HepG2 (cell line): Measurements from ENCODE around the gene ASTN2. TPM values are rescaled to one million over a fixed set of nuclear protein-coding genes. Genes with fewer than 3 reads are reported as not detected.

ENCODE experiments used
- CBX5 ChIP-seq: sonication (generic); formaldehyde crosslinking; IDR thresholded peaks from 2 replicates; pipeline ENCODE4 v1.4.0; 2020; ENCODE audit warnings: missing genetic modification reagents, borderline replicate concordance
- DMAP1 ChIP-seq: IDR thresholded peaks from 2 replicates; pipeline ENCODE4 v1.6.1; 2016
- GATAD2A ChIP-seq: IDR thresholded peaks from 2 replicates; pipeline ENCODE4 v1.6.1; 2016
- HNRNPUL1 ChIP-seq: fragments of 200-400 bp; formaldehyde crosslinking; IDR thresholded peaks from 2 replicates; pipeline ENCODE4 v1.6.1; 2017; ENCODE audit warnings: low read depth, mild to moderate bottlenecking, low read length, moderate library complexity
- MTF2 ChIP-seq: sonication (generic); formaldehyde crosslinking; IDR thresholded peaks from 2 replicates; pipeline ENCODE4 v1.5.0; 2020; ENCODE audit warnings: missing genetic modification reagents, borderline replicate concordance
- SPEN ChIP-seq: sonication (generic); formaldehyde crosslinking; IDR thresholded peaks from 2 replicates; pipeline ENCODE4 v1.5.1; 2020; ENCODE audit warnings: low read depth, mild to moderate bottlenecking, missing genetic modification reagents
- TSC22D2 ChIP-seq: sonication (generic); formaldehyde crosslinking; IDR thresholded peaks from 2 replicates; pipeline ENCODE4 v1.5.1; 2020; ENCODE audit warnings: missing genetic modification reagents, mild to moderate bottlenecking, borderline replicate concordance
- ZFP90 ChIP-seq: sonication (generic); formaldehyde crosslinking; IDR thresholded peaks from 2 replicates; pipeline ENCODE4 v1.8.0; 2022; ENCODE audit warnings: missing genetic modification reagents, mild to moderate bottlenecking, inconsistent platforms, borderline replicate concordance
- ZNF484 ChIP-seq: sonication (generic); formaldehyde crosslinking; IDR thresholded peaks from 2 replicates; pipeline ENCODE4 v1.5.1; 2020; ENCODE audit warnings: mild to moderate bottlenecking, low read depth, missing genetic modification reagents, borderline replicate concordance
- ZNF543 ChIP-seq: sonication (generic); formaldehyde crosslinking; IDR thresholded peaks from 2 replicates; pipeline ENCODE4 v1.4.0; 2020; ENCODE audit warnings: mild to moderate bottlenecking, missing genetic modification reagents
- ZNF781 ChIP-seq: sonication (generic); formaldehyde crosslinking; IDR thresholded peaks from 2 replicates; pipeline ENCODE4 v1.5.1; 2020; ENCODE audit warnings: borderline replicate concordance, mild to moderate bottlenecking, missing genetic modification reagents; ENCODE audit errors: not compliant biosample characterization
- polyA plus RNA-seq, 8 experiments: library from polyadenylated mRNA; depleted of rRNA in 3 of 8; stranded (reverse) in 7 of 8; unstranded in 1 of 8; fragments of >200 nt; fragmentation: Illumina TruSeq in 4 of 8; extraction: Trizol in 4 of 8; gene quantifications; 2 replicates each; pipeline versions ENCODE4 v1.2.1 to v1.2.3, GENCODE V29; 2011 to 2016; ENCODE audit warnings: low read depth in 4 of 8, missing spikeins in 1 of 8, mixed read lengths in 1 of 8; ENCODE audit not compliant: insufficient read depth in 1 of 8
- total RNA-seq, 5 experiments: library from RNA; depleted of rRNA; stranded (reverse); fragments of >200 nt; fragmentation: Illumina TruSeq; extraction: Trizol; gene quantifications; 2 replicates each; pipeline ENCODE4 v1.2.3, GENCODE V29; 2016; ENCODE audit warnings: low read depth in 1 of 5
- TF ChIP-seq, protein P1 (sequence below): sonication (generic); formaldehyde crosslinking; IDR thresholded peaks from 2 replicates; pipeline ENCODE4 v1.5.0; 2020; ENCODE audit warnings: mild to moderate bottlenecking, missing genetic modification reagents, borderline replicate concordance
- TF ChIP-seq, protein P2 (sequence below): sonication (generic); formaldehyde crosslinking; IDR thresholded peaks from 2 replicates; pipeline ENCODE4 v1.8.1; 2022; ENCODE audit warnings: low read depth, mild to moderate bottlenecking, missing genetic modification reagents
- TF ChIP-seq, protein P3 (sequence below): IDR thresholded peaks from 2 replicates; pipeline ENCODE4 v1.6.1; 2016; ENCODE audit warnings: missing biosample characterization, missing genetic modification reagents, low read depth

ASTN2 gene
- total and polyA plus RNA-seq, 2 of the 13 experiments (the other 11 are each of a cell fraction or from before 2014, with no cell fraction given), result 5.2 to 13.5 TPM

DNA sequence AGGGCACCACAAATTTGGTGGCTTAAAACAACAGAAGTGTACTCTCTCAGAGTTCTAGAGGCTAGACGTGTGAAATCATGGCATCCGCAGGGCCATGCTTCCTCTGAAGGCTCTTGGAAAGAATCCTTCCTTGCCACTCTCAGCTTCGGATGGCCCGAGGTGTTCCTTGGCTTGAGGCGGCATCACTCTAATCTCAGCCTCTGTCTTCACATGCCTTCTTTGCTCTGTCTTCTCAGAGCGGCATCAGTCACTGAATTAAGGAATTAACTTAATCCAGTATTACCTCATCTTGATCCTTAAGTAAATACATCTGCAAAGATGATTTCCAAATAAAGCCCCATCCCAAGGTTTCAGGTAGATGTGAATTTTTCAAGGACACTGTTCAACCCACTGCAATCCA lies 938.9 kb downstream of the ASTN2 start (continued):
- TF ChIP-seq, protein P1, sequence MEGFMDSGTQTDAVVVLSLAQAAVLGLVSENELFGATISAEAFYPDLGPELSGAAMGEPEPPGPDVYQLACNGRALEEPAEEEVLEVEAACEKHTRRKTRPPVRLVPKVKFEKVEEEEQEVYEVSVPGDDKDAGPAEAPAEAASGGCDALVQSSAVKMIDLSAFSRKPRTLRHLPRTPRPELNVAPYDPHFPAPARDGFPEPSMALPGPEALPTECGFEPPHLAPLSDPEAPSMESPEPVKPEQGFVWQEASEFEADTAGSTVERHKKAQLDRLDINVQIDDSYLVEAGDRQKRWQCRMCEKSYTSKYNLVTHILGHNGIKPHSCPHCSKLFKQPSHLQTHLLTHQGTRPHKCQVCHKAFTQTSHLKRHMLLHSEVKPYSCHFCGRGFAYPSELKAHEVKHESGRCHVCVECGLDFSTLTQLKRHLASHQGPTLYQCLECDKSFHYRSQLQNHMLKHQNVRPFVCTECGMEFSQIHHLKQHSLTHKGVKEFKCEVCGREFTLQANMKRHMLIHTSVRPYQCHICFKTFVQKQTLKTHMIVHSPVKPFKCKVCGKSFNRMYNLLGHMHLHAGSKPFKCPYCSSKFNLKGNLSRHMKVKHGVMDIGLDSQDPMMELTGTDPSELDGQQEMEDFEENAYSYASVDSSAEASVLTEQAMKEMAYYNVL (CRISPR knock-in tag), result no peak
- no peak for TF ChIP-seq ZNF484 (CRISPR knock-in tag)
- TF ChIP-seq ZNF543 (CRISPR knock-in tag), result no peak
- TF ChIP-seq ZFP90 (CRISPR knock-in tag), result no peak
- no peak for TF ChIP-seq HNRNPUL1
- TF ChIP-seq DMAP1 (CRISPR knock-in tag), result no peak
- no peak for TF ChIP-seq SPEN (CRISPR knock-in tag)
- TF ChIP-seq, protein P2, sequence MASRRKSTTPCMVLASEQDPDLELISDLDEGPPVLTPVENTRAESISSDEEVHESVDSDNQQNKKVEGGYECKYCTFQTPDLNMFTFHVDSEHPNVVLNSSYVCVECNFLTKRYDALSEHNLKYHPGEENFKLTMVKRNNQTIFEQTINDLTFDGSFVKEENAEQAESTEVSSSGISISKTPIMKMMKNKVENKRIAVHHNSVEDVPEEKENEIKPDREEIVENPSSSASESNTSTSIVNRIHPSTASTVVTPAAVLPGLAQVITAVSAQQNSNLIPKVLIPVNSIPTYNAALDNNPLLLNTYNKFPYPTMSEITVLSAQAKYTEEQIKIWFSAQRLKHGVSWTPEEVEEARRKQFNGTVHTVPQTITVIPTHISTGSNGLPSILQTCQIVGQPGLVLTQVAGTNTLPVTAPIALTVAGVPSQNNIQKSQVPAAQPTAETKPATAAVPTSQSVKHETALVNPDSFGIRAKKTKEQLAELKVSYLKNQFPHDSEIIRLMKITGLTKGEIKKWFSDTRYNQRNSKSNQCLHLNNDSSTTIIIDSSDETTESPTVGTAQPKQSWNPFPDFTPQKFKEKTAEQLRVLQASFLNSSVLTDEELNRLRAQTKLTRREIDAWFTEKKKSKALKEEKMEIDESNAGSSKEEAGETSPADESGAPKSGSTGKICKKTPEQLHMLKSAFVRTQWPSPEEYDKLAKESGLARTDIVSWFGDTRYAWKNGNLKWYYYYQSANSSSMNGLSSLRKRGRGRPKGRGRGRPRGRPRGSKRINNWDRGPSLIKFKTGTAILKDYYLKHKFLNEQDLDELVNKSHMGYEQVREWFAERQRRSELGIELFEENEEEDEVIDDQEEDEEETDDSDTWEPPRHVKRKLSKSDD (CRISPR knock-in tag), result no peak
- TF ChIP-seq CBX5 (CRISPR knock-in tag), result no peak
- TF ChIP-seq, protein P3, sequence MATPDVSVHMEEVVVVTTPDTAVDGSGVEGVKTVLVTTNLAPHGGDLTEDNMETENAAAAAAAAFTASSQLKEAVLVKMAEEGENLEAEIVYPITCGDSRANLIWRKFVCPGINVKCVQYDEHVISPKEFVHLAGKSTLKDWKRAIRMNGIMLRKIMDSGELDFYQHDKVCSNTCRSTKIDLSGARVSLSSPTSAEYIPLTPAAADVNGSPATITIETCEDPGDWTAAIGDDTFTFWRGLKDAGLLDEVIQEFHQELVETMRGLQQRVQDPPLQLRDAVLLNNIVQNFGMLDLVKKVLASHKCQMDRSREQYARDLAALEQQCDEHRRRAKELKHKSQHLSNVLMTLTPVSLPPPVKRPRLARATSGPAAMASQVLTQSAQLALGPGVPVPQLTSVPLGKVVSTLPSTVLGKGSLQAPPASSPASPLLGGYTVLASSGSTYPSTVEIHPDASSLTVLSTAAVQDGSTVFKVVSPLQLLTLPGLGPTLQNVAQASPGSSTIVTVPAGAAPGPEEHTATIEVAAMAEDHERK (CRISPR knock-in tag), result no peak
- no peak for TF ChIP-seq ZNF781 (CRISPR knock-in tag)
- TF ChIP-seq GATAD2A (CRISPR knock-in tag), result no peak
- no peak for TF ChIP-seq TSC22D2 (CRISPR knock-in tag)
- TF ChIP-seq MTF2 (CRISPR knock-in tag), result no peak
- TF ChIP-seq, all 625 proteins: peak for 0
